Small intestine (tissue), 7 donors: ENCODE data around the gene KLF1. TPM values are rescaled to one million over a fixed set of nuclear protein-coding genes. Genes with fewer than 3 reads are reported as not detected.
"Not testable (repeated sequence)": the region's sequence is repeated elsewhere in the genome, so short reads cannot be mapped to it uniquely, and the experiment has no call there.

Experiments
- DNase-seq, 2 donors: peaks; one replicate each; pipeline versions ENCODE4 v3.0.0 to v3.0.0-alpha.2; 2013
- FAIRE-seq: peaks from 2 replicates; lab custom pipeline; 2012; peaks lifted over from hg19 to GRCh38; lab: Jason Lieb, UNC
- H3K27ac ChIP-seq, 3 donors: one replicate each; pipeline ENCODE4 v1.5.1; 2013; ENCODE audit warnings: low read length in 2 of 3, mild to moderate bottlenecking in 2 of 3, control low read depth in 1 of 3, inconsistent platforms in 1 of 3, low read depth in 1 of 3, moderate library complexity in 1 of 3
- H3K27me3 ChIP-seq, 3 donors: one replicate each; pipeline ENCODE4 v1.6.1; 2013; ENCODE audit warnings: low read length in 3 of 3, inconsistent platforms in 1 of 3; ENCODE audit not compliant: control insufficient read depth in 3 of 3, insufficient read depth in 3 of 3
- H3K36me3 ChIP-seq, 3 donors: one replicate each; pipeline ENCODE4 v1.6.1; 2013; ENCODE audit warnings: low read length in 3 of 3, inconsistent platforms in 1 of 3, low read depth in 1 of 3, mild to moderate bottlenecking in 1 of 3, moderate library complexity in 1 of 3; ENCODE audit not compliant: control insufficient read depth in 3 of 3, insufficient read depth in 2 of 3
- H3K4me1 ChIP-seq, 3 donors: one replicate each; pipeline ENCODE4 v1.6.1; 2013; ENCODE audit warnings: low read length in 2 of 3, inconsistent platforms in 1 of 3, low read depth in 1 of 3, mild to moderate bottlenecking in 1 of 3, moderate library complexity in 1 of 3; ENCODE audit not compliant: control insufficient read depth in 3 of 3, insufficient read depth in 2 of 3
- H3K4me3 ChIP-seq, 3 donors: one replicate each; pipeline ENCODE4 v1.5.1; 2013; ENCODE audit warnings: low read length in 3 of 3, control low read depth in 1 of 3, inconsistent platforms in 1 of 3, low read depth in 1 of 3, mild to moderate bottlenecking in 1 of 3, moderate library complexity in 1 of 3
- H3K9me3 ChIP-seq, 2 donors: one replicate each; pipeline ENCODE4 v1.6.1; 2013; ENCODE audit warnings: low read depth in 1 of 2, low read length in 1 of 2; ENCODE audit not compliant: control insufficient read depth in 2 of 2, insufficient read depth in 1 of 2
- WGBS, 3 donors: extraction: QIAGEN DNeasy Blood & Tissue Kit; methylation state at CpG; one replicate each; pipeline ENCODE4 v1.1.7; 2013; 5-methylcytosine and 5-hydroxymethylcytosine counted together
- polyA plus RNA-seq, 4 donors: library from polyadenylated mRNA; stranded (reverse) in 3 of 4; unstranded in 1 of 4; fragments of 200-250 nt in 3 of 4; fragments of 120-200 nt in 1 of 4; gene quantifications; one replicate each; pipeline versions ENCODE4 v1.2.1 to v1.2.3, GENCODE V29; 2013
- donor health status: healthy with polysubstance abuse.
- donor health status: control.
- donor health status: control.
- donor health status: Bipolar disorder and iron deficiency.
- donor health status: healthy.

The KLF1 gene
- polyA plus RNA-seq, 4 donors, result 0.09 to 0.13 TPM; not detected in 2

- DNase-seq, result no peak
- no peak for FAIRE-seq
Observed at GRCh38 chr19:12899891-12900518, 13.0 kb upstream of the KLF1 start.

DNA sequence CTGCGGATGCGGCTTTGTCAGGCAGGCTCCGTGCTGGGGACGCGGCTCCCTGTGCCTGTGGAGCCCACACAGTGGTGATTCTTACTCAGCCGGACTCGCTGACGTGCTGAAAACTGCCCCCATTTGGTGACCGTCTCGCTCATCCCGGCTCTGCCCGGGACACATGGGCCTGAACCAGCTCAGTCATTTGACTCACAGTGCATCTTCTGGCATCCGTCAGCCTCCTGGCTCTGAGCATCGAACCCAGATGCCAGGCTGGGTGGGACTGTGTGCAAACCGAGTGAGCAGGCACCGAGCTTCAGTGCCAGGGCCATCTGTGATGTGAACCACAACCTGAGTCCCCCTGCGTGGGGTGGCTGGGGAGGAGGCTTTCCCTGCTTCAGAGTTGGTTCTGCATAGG is 9.5 kb upstream of the KLF1 start:
- Histone ChIP-seq H3K4me3 (no peak overlapping the region), H3K4me1 (peaks cover 0 to 3% (median 0%) of the 10 kb centered on the region in 3 donors), H3K9me3 (no peaks in the 10 kb centered on the region), H3K36me3 (peaks cover 0 to 62% (median 0%) of the 10 kb centered on the region in 3 donors), H3K27me3 (no peaks in the 10 kb centered on the region), H3K27ac (no peak overlapping the region)
- 96 to 99% (median 98%) methylated on average over 17 of the region's 17 CpGs for WGBS, 3 donors
- no peak for DNase-seq
- FAIRE-seq, result no peak

More at GRCh38 chr19:12899891-12900518, 13.0 kb upstream of the KLF1 start:
- Histone ChIP-seq H3K9me3 (no peaks in the 10 kb centered on the region), H3K27ac (peak overlapping the region in 1 of 3 donors; percentile 66), H3K36me3 (peaks cover 0 to 48% (median 0%) of the 10 kb centered on the region in 3 donors), H3K4me1 (no peaks in the 10 kb centered on the region), H3K27me3 (no peaks in the 10 kb centered on the region), H3K4me3 (no peak overlapping the region)
- WGBS, 3 donors, result 70 to 79% (median 77%) methylated on average over 10 of the region's 10 CpGs

GRCh38 chr19:12893582-12893981 is 6.6 kb upstream of the KLF1 start:
- H3K4me3 ChIP-seq, result no peak overlapping the region
- no peaks in the 10 kb centered on the region for H3K27me3 ChIP-seq
- peaks cover 0 to 48% (median 0%) of the 10 kb centered on the region in 3 donors for H3K36me3 ChIP-seq
- H3K9me3 ChIP-seq, result no peaks in the 10 kb centered on the region
- H3K27ac ChIP-seq, result no peak overlapping the region
- no peak for FAIRE-seq
- 89 to 95% (median 90%) methylated on average over 5 of the region's 5 CpGs for WGBS, 3 donors
- peaks cover 0 to 5% (median 3%) of the 10 kb centered on the region in 3 donors for H3K4me1 ChIP-seq
- DNase-seq, result no peak

DNA sequence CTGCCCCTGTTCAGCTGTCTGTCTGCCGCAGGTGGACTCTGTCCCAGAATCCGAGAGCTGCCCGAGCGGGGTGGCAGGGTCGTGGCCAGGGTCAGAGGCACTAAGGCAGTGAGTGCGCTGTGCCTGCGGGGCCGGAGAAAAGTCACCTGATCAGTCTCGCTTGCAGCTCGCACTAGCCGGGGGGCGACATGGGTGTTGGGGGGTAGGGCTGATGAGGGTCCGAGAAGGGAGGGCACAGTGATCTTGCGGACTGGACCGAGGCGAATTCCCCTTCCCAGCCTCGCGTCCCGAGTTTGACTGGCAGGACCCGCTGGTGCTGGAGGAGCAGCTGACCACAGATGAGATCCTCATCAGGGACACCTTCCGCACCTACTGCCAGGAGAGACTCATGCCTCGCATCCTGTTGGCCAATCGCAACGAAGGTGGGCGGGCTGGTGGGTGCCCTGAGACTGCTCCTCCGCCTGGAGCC is 4.6 kb upstream of the KLF1 start:
- H3K4me3 ChIP-seq, result peak overlapping the region; percentile 72 to 89 (median 77)
- FAIRE-seq (no peak), DNase-seq (no peak)
- peaks cover 0 to 5% (median 3%) of the 10 kb centered on the region in 3 donors for H3K4me1 ChIP-seq
- peaks cover 0 to 28% (median 0%) of the 10 kb centered on the region in 3 donors for H3K36me3 ChIP-seq
- H3K27me3 ChIP-seq, result peaks cover 0 to 12% (median 0%) of the 10 kb centered on the region in 3 donors
- peak overlapping the region in 1 of 3 donors; percentile 86 for H3K27ac ChIP-seq
- 6 to 8% (median 6%) methylated on average over 25 to 26 of the region's 26 CpGs for WGBS, 3 donors
- H3K9me3 ChIP-seq, result no peaks in the 10 kb centered on the region

DNA sequence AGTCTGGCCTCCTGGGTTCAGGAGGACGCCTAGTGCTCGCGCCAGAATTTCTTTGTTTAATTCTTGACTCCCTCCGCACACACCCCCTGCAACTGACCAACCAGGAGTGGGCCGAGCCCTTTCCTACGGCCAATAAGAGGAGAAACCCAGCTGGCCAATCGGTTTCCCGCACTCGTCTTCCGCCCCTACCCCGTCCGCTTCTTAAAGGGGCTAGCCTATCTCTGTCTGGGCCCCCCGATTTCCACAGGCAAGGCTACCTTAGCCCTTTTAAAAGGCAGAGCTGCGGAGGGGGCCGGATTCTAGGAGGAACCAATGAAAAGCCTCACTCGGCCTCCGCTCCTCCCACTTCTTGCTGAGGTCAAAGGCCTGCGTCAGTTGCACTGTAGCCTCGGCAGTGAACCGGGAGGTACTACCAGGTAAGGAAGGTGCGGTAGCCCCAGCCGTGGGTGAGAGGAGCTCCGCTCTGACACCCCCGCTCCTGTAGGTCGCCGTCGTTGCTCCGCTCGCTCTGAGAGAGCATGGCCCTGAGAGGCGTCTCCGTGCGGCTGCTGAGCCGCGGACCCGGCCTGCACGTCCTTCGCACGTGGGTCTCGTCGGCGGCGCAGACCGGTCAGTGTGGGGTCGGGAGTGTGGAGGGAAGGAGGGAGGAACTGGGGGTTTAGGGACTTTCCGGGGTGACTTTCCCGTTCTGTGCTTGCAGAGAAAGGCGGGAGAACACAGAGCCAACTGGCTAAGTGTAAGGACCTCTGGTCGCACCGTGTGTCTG is 4.0 kb upstream of the KLF1 start, which contains the start of gene GCDH:
Gene GCDH (plus strand): TSS at position 374 of the 766 bp plus-strand sequence. CDS start 145 bp downstream, at position 519.
- peak; percentile 98 to 100 for DNase-seq
- H3K4me3 ChIP-seq, result peak within 1 kb of the TSS; percentile 72 to 89 (median 77)
- H3K4me1 ChIP-seq, result peaks cover 0 to 6% (median 3%) of the 10 kb centered on the region in 3 donors
- H3K27me3 ChIP-seq, result peaks cover 0 to 18% (median 0%) of the 10 kb centered on the region in 3 donors
- peaks cover 0 to 22% (median 0%) of the 10 kb centered on the region in 3 donors for H3K36me3 ChIP-seq
- no peaks in the 10 kb centered on the region for H3K9me3 ChIP-seq
- WGBS, 3 donors, result 0 to 1% (median 0%) methylated on average over 49 of the region's 49 CpGs
- peak; percentile 75 for FAIRE-seq
- peak within 1 kb of the TSS in 2 of 3 donors; percentile 56 to 86 for H3K27ac ChIP-seq

GRCh38 chr19:12890299-12890786 is 3.3 kb upstream of the KLF1 start:
- Histone ChIP-seq H3K4me3 (peak overlapping the region in 1 of 3 donors; percentile 89), H3K27me3 (peaks cover 0 to 22% (median 0%) of the 10 kb centered on the region in 3 donors), H3K36me3 (peaks cover 0 to 19% (median 0%) of the 10 kb centered on the region in 3 donors), H3K27ac (peak overlapping the region in 1 of 3 donors; percentile 83)
- not testable (repeated sequence) for H3K9me3 ChIP-seq, DNase-seq, H3K4me1 ChIP-seq, FAIRE-seq
- 26 to 37% (median 30%) methylated on average over 10 of the region's 10 CpGs for WGBS, 3 donors

- FAIRE-seq (no peak), DNase-seq (no peak)
- Histone ChIP-seq H3K27me3 (peaks cover 0 to 43% (median 4%) of the 10 kb centered on the region in 3 donors), H3K4me1 (peaks cover 0 to 16% (median 3%) of the 10 kb centered on the region in 3 donors), H3K27ac (no peak overlapping the region), H3K9me3 (peaks cover 0 to 21% of the 10 kb centered on the region in 2 donors), H3K4me3 (no peak overlapping the region), H3K36me3 (peaks cover 0 to under 1% (median 0%) of the 10 kb centered on the region in 3 donors)
- 67 to 75% (median 71%) methylated on average over 5 of the region's 5 CpGs for WGBS, 3 donors
Observed at GRCh38 chr19:12888006-12888603, 1.1 kb upstream of the KLF1 start.

DNA sequence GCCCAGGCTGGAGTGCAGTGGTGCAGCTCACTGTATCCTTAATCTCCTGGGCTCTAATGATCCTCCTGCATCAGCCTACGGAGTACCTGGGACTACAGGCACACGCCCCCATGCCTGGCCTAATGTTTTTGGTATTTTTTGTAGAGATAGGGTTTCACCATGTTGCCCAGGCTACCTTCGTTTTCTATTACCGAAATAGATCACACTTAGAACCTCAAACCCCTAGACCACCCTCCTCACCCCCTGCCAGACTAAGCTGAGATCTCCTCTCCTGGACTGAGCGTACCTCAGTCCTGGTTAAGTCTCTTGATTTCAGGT is 391 bp downstream of the KLF1 start:
- H3K9me3 ChIP-seq, result peaks cover 0 to 32% of the 10 kb centered on the region in 2 donors
- H3K36me3 ChIP-seq, result no peaks in the 10 kb centered on the region
- H3K27me3 ChIP-seq, result peaks cover 0 to 50% (median 4%) of the 10 kb centered on the region in 3 donors
- no peak for DNase-seq
- WGBS, 3 donors, result 63 to 76% (median 64%) methylated on average over 5 of the region's 5 CpGs
- peaks cover 0 to 16% (median 0%) of the 10 kb centered on the region in 3 donors for H3K4me1 ChIP-seq
- H3K4me3 ChIP-seq, result no peak overlapping the region
- no peak for FAIRE-seq
- H3K27ac ChIP-seq, result no peak overlapping the region
